ENCODE data around the gene FZD7. TPM values are rescaled to one million over a fixed set of nuclear protein-coding genes. Genes with fewer than 3 reads are reported as not detected.

Gene FZD7
- total and polyA plus RNA-seq, 3 donors from 2014 or later = 7.1 to 9.1 (median 8.3) TPM

DNA sequence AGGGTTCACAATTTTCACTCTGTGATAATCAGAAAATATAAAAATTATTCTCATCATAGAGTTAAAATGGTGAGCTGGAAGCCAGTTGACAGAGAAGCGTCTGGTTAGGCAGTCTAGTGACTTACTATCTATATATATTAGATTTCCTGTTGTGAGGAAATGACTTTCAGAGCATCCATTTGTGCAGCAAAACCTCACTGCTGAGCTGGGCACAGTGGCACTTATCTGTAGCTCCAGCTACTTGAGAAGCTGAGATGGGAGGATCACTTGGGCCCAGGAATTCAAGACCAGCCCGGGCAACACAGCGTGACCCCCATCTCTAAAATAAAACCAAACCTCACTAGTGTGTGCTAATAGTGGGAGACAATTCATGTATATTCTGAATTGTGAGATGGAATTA, 32.2 kb downstream of the FZD7 start:
- Histone ChIP-seq H3K27me3 (no peaks in the 10 kb centered on the region), H3K4me3 (no peak overlapping the region), H3K4me1 (peaks cover 6% of the 10 kb centered on the region), H3K9me3 (no peaks in the 10 kb centered on the region), H3K36me3 (ENCODE audit: low read depth, missing control alignments) (no peaks in the 10 kb centered on the region), H3K27ac (no peak overlapping the region)
- intact Hi-C loops (cut with DNase I; ENCODE audit: low total_unique reads) = no loop called here
- DNase-seq = no peak
- no peak for TF ChIP-seq POLR2A (IDR thresholded peaks at IDR 0.05)
- TF ChIP-seq CTCF (IDR thresholded peaks at IDR 0.05) = no peak
- WGBS, 2 donors = 78 to 92% methylated on average over 3 of the region's 3 CpGs

GRCh38 chr2:202066875-202067274, 33.2 kb downstream of the FZD7 start:
- H3K4me1 ChIP-seq = peaks cover 6% of the 10 kb centered on the region

DNA sequence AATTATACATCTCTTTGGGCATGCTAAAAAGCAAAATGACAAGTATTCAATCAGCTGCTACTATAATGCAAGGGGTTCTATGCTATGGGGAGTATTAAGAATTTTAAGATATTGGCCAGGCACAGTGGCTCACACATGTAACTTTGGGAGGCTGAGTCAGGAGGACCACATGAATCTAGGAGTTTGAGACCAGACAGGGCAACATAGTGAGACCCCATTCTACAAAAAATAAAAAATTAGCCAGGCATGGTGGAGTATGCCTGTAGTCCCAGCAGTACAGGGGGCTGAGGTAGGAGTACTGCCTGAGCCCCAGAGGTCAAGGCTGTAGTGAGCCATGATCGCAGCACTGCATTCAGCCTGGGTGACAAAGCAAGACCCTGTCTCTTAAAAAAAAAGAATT, 33.9 kb downstream of the FZD7 start:
- DNase-seq = no peak
- TF ChIP-seq CTCF (IDR thresholded peaks at IDR 0.05) = no peak
- no peak for TF ChIP-seq POLR2A (IDR thresholded peaks at IDR 0.05)
- H3K27me3 ChIP-seq = no peaks in the 10 kb centered on the region
- 92 to 95% methylated on average over 1 of the region's 1 CpG for WGBS, 2 donors
- intact Hi-C loops (cut with DNase I; ENCODE audit: low total_unique reads) = no loop called here
- H3K4me3 ChIP-seq = no peak overlapping the region
- no peak overlapping the region for H3K27ac ChIP-seq
- H3K4me1 ChIP-seq = peaks cover 6% of the 10 kb centered on the region
- no peaks in the 10 kb centered on the region for H3K36me3 ChIP-seq (ENCODE audit: low read depth, missing control alignments)
- H3K9me3 ChIP-seq = no peaks in the 10 kb centered on the region

More at GRCh38 chr2:202066875-202067274, 33.2 kb downstream of the FZD7 start:
- Histone ChIP-seq H3K4me3 (no peak overlapping the region), H3K9me3 (no peaks in the 10 kb centered on the region), H3K27me3 (no peaks in the 10 kb centered on the region), H3K36me3 (ENCODE audit: low read depth, missing control alignments) (no peaks in the 10 kb centered on the region), H3K27ac (no peak overlapping the region)
- no peak for DNase-seq
- no peak for TF ChIP-seq CTCF (IDR thresholded peaks at IDR 0.05)
- TF ChIP-seq POLR2A (IDR thresholded peaks at IDR 0.05) = no peak
- intact Hi-C loops (cut with DNase I; ENCODE audit: low total_unique reads) = no loop called here
- 63 to 79% methylated on average over 2 of the region's 2 CpGs for WGBS, 2 donors

DNA sequence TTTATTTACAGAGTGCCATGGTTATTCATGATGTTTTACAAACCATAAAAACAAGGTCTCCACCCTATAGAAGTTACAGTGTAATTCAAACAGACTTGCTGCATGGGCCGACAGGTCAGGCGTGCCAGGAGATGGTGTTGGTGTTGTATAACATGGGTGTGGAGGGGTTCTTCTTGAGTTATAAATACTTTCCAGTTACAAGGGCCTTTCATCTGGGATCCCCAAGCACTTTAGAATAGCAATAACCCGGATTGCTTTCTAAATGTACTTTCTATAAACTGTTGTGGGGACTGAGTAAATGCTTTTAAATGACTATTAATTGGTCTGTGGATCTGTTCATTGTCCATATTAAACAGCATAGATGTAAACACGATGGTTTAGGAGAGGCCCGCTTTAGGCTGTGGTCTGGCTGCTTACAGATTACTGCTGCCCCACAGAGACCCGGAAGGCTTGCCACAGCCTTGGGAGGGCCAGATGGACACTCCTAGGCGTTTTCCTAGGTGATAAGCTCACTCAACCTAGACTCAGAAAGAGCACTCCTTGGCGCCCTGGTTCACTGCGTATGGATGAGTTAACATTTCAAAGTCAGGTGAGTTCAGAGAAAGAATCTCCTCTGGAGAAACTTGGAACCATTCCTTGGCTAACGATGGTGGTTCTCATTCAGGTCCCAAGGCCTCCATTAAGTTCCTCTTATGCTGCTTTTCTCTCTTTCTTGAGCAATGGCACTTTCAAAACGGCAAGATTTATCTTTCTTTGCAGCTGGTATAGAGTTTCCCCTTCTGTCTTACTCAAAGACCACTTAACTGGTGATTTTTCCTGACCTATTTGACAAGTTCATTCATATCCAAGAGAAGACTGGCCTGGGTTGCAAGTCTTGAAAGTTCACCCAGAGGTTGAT, 35.8 kb downstream of the FZD7 start:
- WGBS, 2 donors = 80 to 86% methylated on average over 11 of the region's 11 CpGs
- Histone ChIP-seq H3K27me3 (no peaks in the 10 kb centered on the region), H3K9me3 (no peaks in the 10 kb centered on the region), H3K27ac (no peak overlapping the region), H3K4me1 (peaks cover 2% of the 10 kb centered on the region), H3K4me3 (no peak overlapping the region), H3K36me3 (ENCODE audit: low read depth, missing control alignments) (no peaks in the 10 kb centered on the region)
- TF ChIP-seq CTCF (IDR thresholded peaks at IDR 0.05) (no peak), POLR2A (IDR thresholded peaks at IDR 0.05) (no peak)
- DNase-seq = no peak
- intact Hi-C loops (cut with DNase I; ENCODE audit: low total_unique reads) = no loop called here

- H3K27ac ChIP-seq = no peak overlapping the region
- WGBS, 2 donors = 96 to 100% methylated on average over 2 of the region's 2 CpGs
- no peak for TF ChIP-seq CTCF (IDR thresholded peaks at IDR 0.05)
- TF ChIP-seq POLR2A (IDR thresholded peaks at IDR 0.05) = no peak
- no peaks in the 10 kb centered on the region for H3K9me3 ChIP-seq
- DNase-seq = no peak
- H3K27me3 ChIP-seq = no peaks in the 10 kb centered on the region
- no peaks in the 10 kb centered on the region for H3K36me3 ChIP-seq (ENCODE audit: low read depth, missing control alignments)
- no peaks in the 10 kb centered on the region for H3K4me1 ChIP-seq
- no peak overlapping the region for H3K4me3 ChIP-seq
- intact Hi-C loops (cut with DNase I; ENCODE audit: low total_unique reads) = no loop called here
Observed at GRCh38 chr2:202071107-202071506, 37.5 kb downstream of the FZD7 start.

Measured in testis (tissue), 3 donors.